ENCODE measurements around the gene LTA4H.
"Not testable (repeated sequence)": the region's sequence is repeated elsewhere in the genome, so short reads cannot be mapped to it uniquely, and the experiment has no call there.

DNA sequence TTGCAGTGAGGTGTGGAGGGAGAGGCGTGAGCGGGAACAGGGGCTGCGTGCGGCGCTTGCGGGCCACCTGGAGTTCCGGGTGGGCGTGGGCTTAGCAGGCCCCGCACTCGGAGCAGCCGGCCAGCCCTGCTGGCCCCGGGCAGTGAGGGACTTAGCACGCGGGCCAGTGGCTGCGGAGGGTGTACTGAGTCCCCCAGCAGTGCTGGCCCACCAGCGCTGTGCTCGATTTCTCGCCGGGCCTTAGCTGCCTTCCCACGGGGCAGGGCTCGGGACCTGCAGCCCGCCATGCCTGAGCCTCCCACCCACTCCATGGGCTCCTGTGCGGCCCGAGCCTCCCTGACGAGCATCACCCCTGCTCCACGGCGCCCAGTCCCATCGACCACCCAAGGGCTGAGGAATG lies 66.3 kb downstream of the LTA4H start:
- TF ChIP-seq CTCF, POLR2A (IDR thresholded peaks at IDR 0.05): not testable (repeated sequence)

All from esophagus squamous epithelium (tissue), 4 donors.